Hepatocyte (in vitro differentiated cells): Measurements from ENCODE around the gene NUAK2.

ENCODE experiments used
- EZH2 ChIP-seq: fragments of 200-600 bp; sonication (generic); IDR thresholded peaks from 2 replicates; pipeline ENCODE4 v1.6.1; 2016; ENCODE audit warnings: antibody characterized with exemption, mild to moderate bottlenecking, borderline replicate concordance
- EZH2phosphoT487 ChIP-seq: fragments of 200-600 bp; sonication (generic); IDR thresholded peaks from one replicate; pipeline ENCODE4 v1.6.1; 2018; ENCODE audit warnings: antibody characterized with exemption, mild to moderate bottlenecking, low read depth, moderate library complexity; ENCODE audit not compliant: unreplicated experiment, severe bottlenecking
- TF ChIP-seq, protein P1 (sequence below): fragments of 200-600 bp; sonication (generic); IDR thresholded peaks from 2 replicates; pipeline ENCODE4 v1.5.1; 2016; ENCODE audit warnings: antibody characterized with exemption, mild to moderate bottlenecking; ENCODE audit not compliant: poor library complexity

DNA sequence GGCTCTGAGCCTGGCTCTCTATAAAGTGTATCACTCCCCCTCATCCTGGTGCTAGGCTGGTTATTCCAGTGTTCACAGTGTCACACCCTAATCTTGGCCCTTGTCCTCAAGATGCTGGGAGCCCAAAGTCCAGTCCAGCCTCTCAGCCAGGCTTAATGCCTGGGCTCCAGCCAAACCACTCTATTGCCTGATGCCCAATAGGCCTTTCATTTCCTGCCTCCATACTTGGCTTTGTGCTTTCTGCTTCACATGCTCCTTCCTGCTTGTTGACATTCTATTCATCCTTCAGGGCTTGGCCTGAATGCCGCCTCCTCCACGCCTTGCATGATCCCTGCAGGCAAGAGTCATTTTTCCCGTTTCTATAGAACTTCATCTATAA, 33.5 kb upstream of the NUAK2 start:
- TF ChIP-seq EZH2, result no peak
- TF ChIP-seq, protein P1, sequence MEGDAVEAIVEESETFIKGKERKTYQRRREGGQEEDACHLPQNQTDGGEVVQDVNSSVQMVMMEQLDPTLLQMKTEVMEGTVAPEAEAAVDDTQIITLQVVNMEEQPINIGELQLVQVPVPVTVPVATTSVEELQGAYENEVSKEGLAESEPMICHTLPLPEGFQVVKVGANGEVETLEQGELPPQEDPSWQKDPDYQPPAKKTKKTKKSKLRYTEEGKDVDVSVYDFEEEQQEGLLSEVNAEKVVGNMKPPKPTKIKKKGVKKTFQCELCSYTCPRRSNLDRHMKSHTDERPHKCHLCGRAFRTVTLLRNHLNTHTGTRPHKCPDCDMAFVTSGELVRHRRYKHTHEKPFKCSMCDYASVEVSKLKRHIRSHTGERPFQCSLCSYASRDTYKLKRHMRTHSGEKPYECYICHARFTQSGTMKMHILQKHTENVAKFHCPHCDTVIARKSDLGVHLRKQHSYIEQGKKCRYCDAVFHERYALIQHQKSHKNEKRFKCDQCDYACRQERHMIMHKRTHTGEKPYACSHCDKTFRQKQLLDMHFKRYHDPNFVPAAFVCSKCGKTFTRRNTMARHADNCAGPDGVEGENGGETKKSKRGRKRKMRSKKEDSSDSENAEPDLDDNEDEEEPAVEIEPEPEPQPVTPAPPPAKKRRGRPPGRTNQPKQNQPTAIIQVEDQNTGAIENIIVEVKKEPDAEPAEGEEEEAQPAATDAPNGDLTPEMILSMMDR, result no peak
- no peak for TF ChIP-seq EZH2phosphoT487
